Subcutaneous abdominal adipose tissue (tissue), 5 donors: ENCODE measurements around the gene KDM6B.

Experiments
- H3K27ac ChIP-seq: one replicate; pipeline ENCODE4 v1.7.0; 2013; ENCODE audit warnings: low read depth, mild to moderate bottlenecking, inconsistent platforms, low read length, moderate library complexity
- H3K27me3 ChIP-seq, 5 donors: one replicate each; pipeline ENCODE4 v1.7.0; 2013; ENCODE audit warnings: low read length in 5 of 5, inconsistent platforms in 1 of 5; ENCODE audit not compliant: control insufficient read depth in 5 of 5, insufficient read depth in 4 of 5
- H3K36me3 ChIP-seq, 5 donors: one replicate each; pipeline ENCODE4 v1.7.0; 2013; ENCODE audit warnings: low read length in 5 of 5; ENCODE audit not compliant: control insufficient read depth in 5 of 5, insufficient read depth in 5 of 5
- H3K4me1 ChIP-seq, 5 donors: one replicate each; pipeline ENCODE4 v1.7.0; 2013; ENCODE audit warnings: low read length in 5 of 5, mild to moderate bottlenecking in 3 of 5, moderate library complexity in 1 of 5; ENCODE audit not compliant: control insufficient read depth in 5 of 5, insufficient read depth in 5 of 5
- H3K4me3 ChIP-seq, 5 donors: one replicate each; pipeline ENCODE4 v1.7.0; 2013; ENCODE audit warnings: low read length in 5 of 5, low read depth in 1 of 5
- H3K9ac ChIP-seq, 5 donors: one replicate each; pipeline ENCODE4 v1.7.0; 2013; ENCODE audit warnings: low read length in 5 of 5, mild to moderate bottlenecking in 4 of 5, moderate library complexity in 3 of 5
- H3K9me3 ChIP-seq, 5 donors: one replicate each; pipeline ENCODE4 v1.7.0; 2013; ENCODE audit warnings: low read length in 5 of 5; ENCODE audit not compliant: control insufficient read depth in 5 of 5
- donor health status: healthy.
- donor health status: healthy.
- donor health status: healthy.
- donor health status: healthy.
- donor health status: healthy.

KDM6B gene

GRCh38 chr17:7833795-7834541, at the start of gene KDM6B:
Gene KDM6B, plus strand, starts transcription at chr17:7834217. Its CDS starts 11,338 bp downstream, at chr17:7845555.
- Histone ChIP-seq H3K9me3 (no peaks in the 10 kb centered on the region), H3K4me1 (peaks cover 11 to 45% (median 33%) of the 10 kb centered on the region in 5 donors)

GRCh38 chr17:7786866-7787265, 47.2 kb upstream of the KDM6B start:
- no peaks in the 10 kb centered on the region for H3K4me1 ChIP-seq
- H3K27ac ChIP-seq = no peak overlapping the region
- H3K36me3 ChIP-seq = no peaks in the 10 kb centered on the region
- H3K27me3 ChIP-seq = peaks cover 0 to 3% (median 0%) of the 10 kb centered on the region in 5 donors
- H3K4me3 ChIP-seq = no peak overlapping the region
- no peaks in the 10 kb centered on the region for H3K9me3 ChIP-seq
- H3K9ac ChIP-seq = no peak overlapping the region

More at GRCh38 chr17:7833795-7834541, at the start of gene KDM6B:
- H3K4me3 ChIP-seq = peak within 1 kb of the TSS; percentile 75 to 94 (median 88)
- peaks cover 0 to 5% (median 2%) of the 10 kb centered on the region in 5 donors for H3K27me3 ChIP-seq
- no peaks in the 10 kb centered on the region for H3K36me3 ChIP-seq
- peak within 1 kb of the TSS; percentile 100 for H3K27ac ChIP-seq
- H3K9ac ChIP-seq = peak within 1 kb of the TSS; percentile 84 to 97 (median 91)

- H3K9me3 ChIP-seq = no peaks in the 10 kb centered on the region
- no peaks in the 10 kb centered on the region for H3K4me1 ChIP-seq
- peaks cover 0 to 3% (median 0%) of the 10 kb centered on the region in 5 donors for H3K27me3 ChIP-seq
- H3K4me3 ChIP-seq = no peak overlapping the region
- H3K36me3 ChIP-seq = no peaks in the 10 kb centered on the region
- H3K9ac ChIP-seq = no peak overlapping the region
- H3K27ac ChIP-seq = no peak overlapping the region
Observed at GRCh38 chr17:7789131-7789530, 44.9 kb upstream of the KDM6B start.

GRCh38 chr17:7790150-7790549, 43.9 kb upstream of the KDM6B start:
- H3K9ac ChIP-seq = no peak overlapping the region
- peaks cover 0 to 5% (median 0%) of the 10 kb centered on the region in 5 donors for H3K27me3 ChIP-seq
- H3K4me1 ChIP-seq = no peaks in the 10 kb centered on the region
- no peak overlapping the region for H3K27ac ChIP-seq
- no peaks in the 10 kb centered on the region for H3K36me3 ChIP-seq
- no peak overlapping the region for H3K4me3 ChIP-seq
- H3K9me3 ChIP-seq = no peaks in the 10 kb centered on the region

- Histone ChIP-seq H3K4me1 (no peaks in the 10 kb centered on the region), H3K4me3 (no peak overlapping the region), H3K36me3 (no peaks in the 10 kb centered on the region), H3K27ac (no peak overlapping the region), H3K9me3 (no peaks in the 10 kb centered on the region), H3K27me3 (peaks cover 0 to 10% (median 3%) of the 10 kb centered on the region in 5 donors), H3K9ac (no peak overlapping the region)
Observed at GRCh38 chr17:7792611-7793010, 41.4 kb upstream of the KDM6B start.

- Histone ChIP-seq H3K27ac (no peak overlapping the region), H3K9me3 (no peaks in the 10 kb centered on the region), H3K4me3 (no peak overlapping the region), H3K36me3 (no peaks in the 10 kb centered on the region), H3K9ac (no peak overlapping the region), H3K27me3 (peaks cover 4 to 18% (median 7%) of the 10 kb centered on the region in 5 donors), H3K4me1 (no peaks in the 10 kb centered on the region)
Observed at GRCh38 chr17:7794075-7794663, 39.8 kb upstream of the KDM6B start.

- peaks cover 4 to 18% (median 8%) of the 10 kb centered on the region in 5 donors for H3K27me3 ChIP-seq
- H3K4me3 ChIP-seq = no peak overlapping the region
- no peaks in the 10 kb centered on the region for H3K9me3 ChIP-seq
- H3K9ac ChIP-seq = no peak overlapping the region
- no peak overlapping the region for H3K27ac ChIP-seq
- H3K4me1 ChIP-seq = no peaks in the 10 kb centered on the region
- H3K36me3 ChIP-seq = no peaks in the 10 kb centered on the region
Observed at GRCh38 chr17:7797976-7798375, 36.0 kb upstream of the KDM6B start.

- Histone ChIP-seq H3K4me3 (no peak overlapping the region), H3K9ac (no peak overlapping the region), H3K27me3 (peaks cover 4 to 18% (median 8%) of the 10 kb centered on the region in 5 donors), H3K36me3 (no peaks in the 10 kb centered on the region), H3K4me1 (peaks cover 0 to 4% (median 3%) of the 10 kb centered on the region in 5 donors), H3K9me3 (no peaks in the 10 kb centered on the region), H3K27ac (no peak overlapping the region)
Observed at GRCh38 chr17:7798839-7799238, 35.2 kb upstream of the KDM6B start.

- H3K4me1 ChIP-seq = peaks cover 2 to 9% (median 8%) of the 10 kb centered on the region in 5 donors
- H3K9ac ChIP-seq = peak overlapping the region in 2 of 5 donors; percentile 21 to 76
- peak overlapping the region; percentile 23 to 66 (median 56) for H3K4me3 ChIP-seq
Observed at GRCh38 chr17:7803981-7804380, 30.0 kb upstream of the KDM6B start.

GRCh38 chr17:7806587-7806986, 27.4 kb upstream of the KDM6B start:
- peaks cover 2 to 9% (median 8%) of the 10 kb centered on the region in 5 donors for H3K4me1 ChIP-seq
- H3K27me3 ChIP-seq = peaks cover 0 to 3% (median 0%) of the 10 kb centered on the region in 5 donors
- no peak overlapping the region for H3K4me3 ChIP-seq
- H3K27ac ChIP-seq = no peak overlapping the region
- no peaks in the 10 kb centered on the region for H3K9me3 ChIP-seq
- no peaks in the 10 kb centered on the region for H3K36me3 ChIP-seq
- no peak overlapping the region for H3K9ac ChIP-seq

More at GRCh38 chr17:7803981-7804380, 30.0 kb upstream of the KDM6B start:
- Histone ChIP-seq H3K9me3 (no peaks in the 10 kb centered on the region), H3K36me3 (no peaks in the 10 kb centered on the region), H3K27ac (no peak overlapping the region), H3K27me3 (peaks cover 0 to 5% (median 2%) of the 10 kb centered on the region in 5 donors)
